Heart right ventricle (tissue), 16 donors: ENCODE data around the gene USP30. TPM values are rescaled to one million over a fixed set of nuclear protein-coding genes. Genes with fewer than 3 reads are reported as not detected.
A peak's percentile ranks its signal among the peaks of the same experiment; 100 is the strongest.

Experiments
- ATAC-seq, 8 donors: fragments of 200-7000 bp; cut with Tn5 transposase; one replicate each; pipeline ENCODE4 v1.9.1; 2020; ENCODE audit warnings: mild to moderate bottlenecking in 8 of 8, moderate library complexity in 8 of 8, moderate number of reproducible peaks in 1 of 8
- DNase-seq, 2 donors: peaks; one replicate each; pipeline ENCODE4 v3.0.0-alpha.2; 2020
- H3K27ac ChIP-seq, 10 donors: fragments of 200-600 bp; sonication (generic) in 2 of 10; one replicate each; pipeline versions ENCODE4 v1.5.0 to v1.8.0; 2020 to 2022; ENCODE audit warnings: mild to moderate bottlenecking in 3 of 10
- H3K27me3 ChIP-seq, 7 donors: fragments of 200-600 bp; one replicate each; pipeline ENCODE4 v1.8.0; 2021 to 2022; ENCODE audit warnings: mild to moderate bottlenecking in 2 of 7
- H3K36me3 ChIP-seq, 9 donors: fragments of 200-600 bp; sonication (generic) in 1 of 9; one replicate each; pipeline versions ENCODE4 v1.5.0 to v1.8.0; 2020 to 2022; ENCODE audit warnings: mild to moderate bottlenecking in 2 of 9
- H3K4me1 ChIP-seq, 9 donors: fragments of 200-600 bp; sonication (generic) in 1 of 9; one replicate each; pipeline versions ENCODE4 v1.5.0 to v1.8.0; 2020 to 2022; ENCODE audit warnings: mild to moderate bottlenecking in 4 of 9
- H3K4me3 ChIP-seq, 10 donors: fragments of 200-600 bp; sonication (generic) in 2 of 10; one replicate each; pipeline versions ENCODE4 v1.5.0 to v1.8.0; 2020 to 2022; ENCODE audit warnings: mild to moderate bottlenecking in 7 of 10, moderate library complexity in 2 of 10
- H3K9me3 ChIP-seq, 11 donors: fragments of 200-600 bp in 10 of 11; sonication (generic) in 2 of 11; one replicate each; pipeline versions ENCODE4 v1.5.0 to v1.8.0; 2013 to 2022; ENCODE audit warnings: mild to moderate bottlenecking in 2 of 11, control low read depth in 1 of 11, moderate library complexity in 1 of 11
- CTCF ChIP-seq, 9 donors: fragments of 200-600 bp; sonication (generic) in 2 of 9; IDR thresholded peaks; one replicate each; pipeline versions ENCODE4 v1.5.0 to v1.8.0; 2021 to 2022; ENCODE audit warnings: antibody characterized with exemption in 9 of 9, mild to moderate bottlenecking in 5 of 9, moderate library complexity in 1 of 9
- WGBS, 2 donors: extraction: QIAGEN DNeasy Blood & Tissue Kit; methylation state at CpG; one replicate each; pipeline ENCODE4 v1.1.7; 2013; ENCODE audit warnings: inconsistent platforms in 1 of 2; 5-methylcytosine and 5-hydroxymethylcytosine counted together
- intact Hi-C, 10 donors: fragments of 100-400 bp; cut with DNase I; formaldehyde crosslinking; loops; one replicate each; pipeline versions ENCODE4 v1.11.1 to v1.14.2; 2022
- polyA plus RNA-seq, 2 donors: library from polyadenylated mRNA; stranded (reverse); fragments of 200-250 nt; gene quantifications; one replicate each; pipeline ENCODE4 v1.2.3, GENCODE V29; 2013
- total RNA-seq, 10 donors: library from RNA; stranded (reverse); fragmentation: NEBNext Ultra II Directional in 3 of 10; extraction: Animal tissue kit (Norgen Biotek cat#: 25700) in 3 of 10; gene quantifications; one replicate each; pipeline versions ENCODE4 v1.2.1 to v1.2.4, GENCODE V29; 2021 to 2023
- donor health status: Arrhythmogenic right ventricular cardiomyopathy.
- donor health status: ischemic (EF 13 %, LVEDD 7.1; RV severe dilation, severe dysfunction).
- donor health status: healthy with polysubstance abuse.
- donor health status: DM: no; HTN: yes; CAD: no.
- donor health status: DM: no; HTN: no; CAD: no.
- donor health status: ischemic (EF 25% LVEDD 6.9; RV normal size, moderate dysfunction).
- donor health status: ischemic (EF 25% LVEDD 5.7; RV mildly dilated, moderate dysfunction).
- donor health status: healthy.
- donor health status: DM: yes; HTN: yes; CAD: no.
- donor health status: Ischemic cardiomyopathy.
- donor health status: ischemic (EF 35%, LVEDD 5.7; RV mildly dilated, moderate dysfunction).
- donor health status: nonischemic (EF 11% LVEDD 7.7; RV severe dilation, severe dysfunction).
- donor health status: DM: yes; HTN: yes; CAD: no.
- donor health status: PGD.
- donor health status: ischemic (EF 29% LVEDD 5.4; RV normal size, mild dysfunction).
- donor health status: nonischemic (EF 23%, LVEDD 6.1; RV moderate dilation, normal function).

Gene USP30
- total and polyA plus RNA-seq, 12 donors, result 4.8 to 22.2 (median 12.7) TPM

DNA sequence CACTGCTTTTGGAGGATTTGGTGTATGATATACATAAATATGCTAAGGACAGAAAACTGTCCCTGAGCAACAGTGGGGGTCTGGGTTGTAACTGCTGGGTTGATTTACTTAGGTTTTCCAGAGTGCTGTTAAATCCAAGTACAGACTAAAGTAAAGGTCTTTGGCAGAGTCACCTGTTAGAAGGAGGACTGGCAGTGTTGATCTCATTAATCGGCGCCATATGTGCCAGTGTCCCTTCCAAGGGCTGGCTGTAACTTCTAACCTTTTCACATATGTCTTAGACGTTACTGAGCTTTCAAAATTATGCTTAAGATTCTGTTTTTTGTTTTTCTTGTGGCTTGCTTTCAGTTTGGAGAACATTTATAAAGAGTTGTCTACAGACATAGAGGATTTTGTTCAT is 50.1 kb downstream of the USP30 start:
- Histone ChIP-seq H3K27ac (no peak overlapping the region), H3K4me3 (no peak overlapping the region), H3K36me3 (peaks cover 0 to 77% (median 56%) of the 10 kb centered on the region in 9 donors), H3K4me1 (peaks cover 8 to 25% (median 17%) of the 10 kb centered on the region in 9 donors), H3K27me3 (no peaks in the 10 kb centered on the region), H3K9me3 (no peaks in the 10 kb centered on the region)
- ATAC-seq, result no peak
- DNase-seq, result no peak
- 89 to 94% methylated on average over 3 of the region's 3 CpGs for WGBS, 2 donors
- intact Hi-C loops, result no loop called here
- no peak for TF ChIP-seq CTCF (IDR thresholded peaks at IDR 0.05)

GRCh38 chr12:109105176-109105575 is 52.8 kb downstream of the USP30 start:
- intact Hi-C loops, result loop anchor here in 1 of 10 donors (5.0 kb wide), 1 partner anchor 62 kb away; no protein-coding TSS in a partner anchor
- no peak for TF ChIP-seq CTCF (IDR thresholded peaks at IDR 0.05)
- H3K27me3 ChIP-seq, result no peaks in the 10 kb centered on the region
- H3K4me1 ChIP-seq, result peaks cover 0 to 6% (median 2%) of the 10 kb centered on the region in 9 donors
- 95 to 98% methylated on average over 5 of the region's 5 CpGs for WGBS, 2 donors
- H3K36me3 ChIP-seq, result peaks cover 0 to 96% (median 61%) of the 10 kb centered on the region in 9 donors
- H3K27ac ChIP-seq, result no peak overlapping the region
- ATAC-seq (no peak), DNase-seq (no peak)
- H3K4me3 ChIP-seq, result no peak overlapping the region
- no peaks in the 10 kb centered on the region for H3K9me3 ChIP-seq

- Histone ChIP-seq H3K27me3 (no peaks in the 10 kb centered on the region), H3K9me3 (no peaks in the 10 kb centered on the region), H3K4me1 (peaks cover 2 to 48% (median 35%) of the 10 kb centered on the region in 9 donors), H3K27ac (peak overlapping the region; percentile 86 to 99 (median 96)), H3K36me3 (peaks cover 0 to 51% (median 27%) of the 10 kb centered on the region in 9 donors), H3K4me3 (no peak overlapping the region)
- DNase-seq (no peak), ATAC-seq (no peak)
- intact Hi-C loops, result loop anchor here in 6 of 10 donors (2.0 to 10.0 kb wide), 6 partner anchors 42 to 275 kb away; no protein-coding TSS in a partner anchor
- TF ChIP-seq CTCF (IDR thresholded peaks at IDR 0.05), result no peak
- 87 to 90% methylated on average over 6 of the region's 6 CpGs for WGBS, 2 donors
Measured at GRCh38 chr12:109109746-109110350, 57.5 kb downstream of the USP30 start.

- Histone ChIP-seq H3K27me3 (no peaks in the 10 kb centered on the region), H3K9me3 (no peaks in the 10 kb centered on the region), H3K36me3 (peaks cover 0 to 39% (median 16%) of the 10 kb centered on the region in 9 donors), H3K4me3 (peak overlapping the region; percentile 37 to 77 (median 62)), H3K27ac (peak overlapping the region; percentile 86 to 99 (median 96)), H3K4me1 (peaks cover 10 to 60% (median 47%) of the 10 kb centered on the region in 9 donors)
- DNase-seq (peak; percentile 94 to 96), ATAC-seq (peak; percentile 91 to 96 (median 95))
- intact Hi-C loops, result loop anchor here in 6 of 10 donors (2.0 to 10.0 kb wide), 5 partner anchors 41 to 274 kb away; no protein-coding TSS in a partner anchor
- WGBS, 2 donors, result 1 to 2% methylated on average over 28 of the region's 28 CpGs
- no peak for TF ChIP-seq CTCF (IDR thresholded peaks at IDR 0.05)
Measured at GRCh38 chr12:109110988-109111495, 58.7 kb downstream of the USP30 start.
